Heart left ventricle (tissue), 13 donors: ENCODE results near the gene OR2Y1.

Experiments
- POLR2A ChIP-seq, 2 donors: fragments of 450-650 bp; IDR thresholded peaks; one replicate each; pipeline ENCODE4 v1.6.1; 2017; ENCODE audit warnings: antibody characterized with exemption in 2 of 2, mild to moderate bottlenecking in 2 of 2, moderate library complexity in 2 of 2
- TF ChIP-seq, protein P1 (sequence below), 12 donors: fragments of 200-600 bp; sonication (generic) in 4 of 12; IDR thresholded peaks; one replicate each; pipeline versions ENCODE4 v1.5.0 to v1.8.0; 2018 to 2022; ENCODE audit warnings: antibody characterized with exemption in 12 of 12, mild to moderate bottlenecking in 5 of 12
- donor health status: ischemic (EF 13 %, LVEDD 7.1; RV severe dilation, severe dysfunction).
- donor health status: DM: no; HTN: yes; CAD: no.
- donor health status: DM: no; HTN: no; CAD: no.
- donor health status: ischemic (EF 25% LVEDD 6.9; RV normal size, moderate dysfunction).
- donor health status: ischemic (EF 25% LVEDD 5.7; RV mildly dilated, moderate dysfunction).
- donor health status: ischemic (EF 35%, LVEDD 5.7; RV mildly dilated, moderate dysfunction).
- donor health status: nonischemic (EF 11% LVEDD 7.7; RV severe dilation, severe dysfunction).
- donor health status: DM: yes; HTN: yes; CAD: no.
- donor health status: PGD.
- donor health status: ischemic (EF 29% LVEDD 5.4; RV normal size, mild dysfunction).
- donor health status: nonischemic (EF 23%, LVEDD 6.1; RV moderate dilation, normal function).

DNA sequence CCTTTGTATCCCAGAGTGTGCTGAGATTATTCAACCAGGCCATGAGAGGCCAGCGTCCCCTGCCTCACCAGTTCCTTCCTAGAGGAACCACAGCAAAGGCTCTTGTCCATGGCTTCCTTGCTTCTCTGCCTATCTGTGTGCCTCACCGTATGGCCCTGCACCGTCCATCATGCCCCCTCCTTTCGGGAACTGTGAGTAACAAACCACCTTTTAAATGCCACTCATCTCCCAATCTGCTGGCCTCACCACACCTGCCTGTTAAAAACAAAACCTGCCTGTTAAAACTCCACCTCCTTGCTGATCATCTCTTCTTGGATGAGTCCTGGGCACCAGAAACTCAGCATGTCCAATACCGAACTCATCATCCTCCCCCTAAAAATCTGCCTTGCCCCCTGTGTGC is 4.4 kb upstream of the OR2Y1 start:
- TF ChIP-seq, protein P1, sequence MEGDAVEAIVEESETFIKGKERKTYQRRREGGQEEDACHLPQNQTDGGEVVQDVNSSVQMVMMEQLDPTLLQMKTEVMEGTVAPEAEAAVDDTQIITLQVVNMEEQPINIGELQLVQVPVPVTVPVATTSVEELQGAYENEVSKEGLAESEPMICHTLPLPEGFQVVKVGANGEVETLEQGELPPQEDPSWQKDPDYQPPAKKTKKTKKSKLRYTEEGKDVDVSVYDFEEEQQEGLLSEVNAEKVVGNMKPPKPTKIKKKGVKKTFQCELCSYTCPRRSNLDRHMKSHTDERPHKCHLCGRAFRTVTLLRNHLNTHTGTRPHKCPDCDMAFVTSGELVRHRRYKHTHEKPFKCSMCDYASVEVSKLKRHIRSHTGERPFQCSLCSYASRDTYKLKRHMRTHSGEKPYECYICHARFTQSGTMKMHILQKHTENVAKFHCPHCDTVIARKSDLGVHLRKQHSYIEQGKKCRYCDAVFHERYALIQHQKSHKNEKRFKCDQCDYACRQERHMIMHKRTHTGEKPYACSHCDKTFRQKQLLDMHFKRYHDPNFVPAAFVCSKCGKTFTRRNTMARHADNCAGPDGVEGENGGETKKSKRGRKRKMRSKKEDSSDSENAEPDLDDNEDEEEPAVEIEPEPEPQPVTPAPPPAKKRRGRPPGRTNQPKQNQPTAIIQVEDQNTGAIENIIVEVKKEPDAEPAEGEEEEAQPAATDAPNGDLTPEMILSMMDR (IDR thresholded peaks at IDR 0.05): no peak
- TF ChIP-seq POLR2A (IDR thresholded peaks at IDR 0.05): no peak
